Measurements from ENCODE around the gene MGRN1.

Gene MGRN1

DNA sequence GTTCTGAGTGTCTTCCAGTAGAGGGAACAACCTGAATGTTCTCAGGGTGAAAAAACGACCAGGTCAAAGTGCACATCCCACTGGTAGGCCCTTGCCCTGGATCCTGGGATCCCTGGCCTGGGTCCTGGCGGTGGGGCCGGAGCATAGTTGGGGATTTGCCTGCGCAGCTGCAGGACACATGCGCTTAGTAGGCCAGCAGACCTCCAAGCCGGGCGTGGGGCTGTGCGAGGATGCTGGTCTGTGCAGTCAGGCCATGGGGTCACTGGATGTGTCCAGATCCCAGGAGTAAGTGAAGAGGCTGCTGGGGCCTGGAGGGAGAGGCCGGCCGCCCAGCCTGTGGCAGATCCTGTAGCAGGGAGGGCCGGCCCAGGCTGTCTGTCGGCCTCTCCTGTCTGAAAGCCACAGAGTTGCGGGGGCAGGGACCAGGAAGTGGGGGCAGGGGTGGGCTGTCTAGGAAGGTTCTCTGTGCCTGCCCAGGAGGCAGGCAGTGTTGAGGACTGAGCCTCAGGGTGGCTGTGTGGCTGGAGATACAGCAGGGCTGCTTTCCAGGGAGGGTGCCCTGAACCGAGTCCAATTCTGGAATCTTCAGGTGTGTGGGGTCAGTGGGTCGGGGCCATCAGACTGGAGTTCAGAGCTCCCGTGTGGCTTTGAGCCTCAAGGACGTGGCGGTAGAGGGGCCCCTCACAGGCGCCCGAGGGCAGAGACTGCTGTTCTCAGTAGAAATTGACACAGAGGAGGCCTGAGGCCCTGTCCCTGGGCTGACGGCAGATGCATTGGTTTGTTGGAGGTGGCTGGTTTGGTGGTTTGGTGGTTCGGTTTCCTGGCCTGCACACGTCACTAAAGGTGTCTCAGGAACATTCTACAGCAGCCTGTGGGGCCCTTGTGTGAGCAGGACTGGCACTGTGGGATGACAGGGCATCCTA lies 51.5 kb downstream of the MGRN1 start:
- TF ChIP-seq FOXP2 (optimal IDR thresholded peaks at IDR 0.05; ENCODE audit: borderline replicate concordance, extremely low read depth, extremely low read length, insufficient read depth) (no peak), TAF1 (IDR thresholded peaks at IDR 0.05; ENCODE audit: borderline replicate concordance, insufficient read depth, low read length) (no peak), POLR2AphosphoS5 (IDR thresholded peaks at IDR 0.05; ENCODE audit: low read depth, low read length) (no peak), SIN3A (IDR thresholded peaks at IDR 0.05; ENCODE audit: borderline replicate concordance, insufficient read depth, low read length) (no peak)
- TF ChIP-seq, protein P1, sequence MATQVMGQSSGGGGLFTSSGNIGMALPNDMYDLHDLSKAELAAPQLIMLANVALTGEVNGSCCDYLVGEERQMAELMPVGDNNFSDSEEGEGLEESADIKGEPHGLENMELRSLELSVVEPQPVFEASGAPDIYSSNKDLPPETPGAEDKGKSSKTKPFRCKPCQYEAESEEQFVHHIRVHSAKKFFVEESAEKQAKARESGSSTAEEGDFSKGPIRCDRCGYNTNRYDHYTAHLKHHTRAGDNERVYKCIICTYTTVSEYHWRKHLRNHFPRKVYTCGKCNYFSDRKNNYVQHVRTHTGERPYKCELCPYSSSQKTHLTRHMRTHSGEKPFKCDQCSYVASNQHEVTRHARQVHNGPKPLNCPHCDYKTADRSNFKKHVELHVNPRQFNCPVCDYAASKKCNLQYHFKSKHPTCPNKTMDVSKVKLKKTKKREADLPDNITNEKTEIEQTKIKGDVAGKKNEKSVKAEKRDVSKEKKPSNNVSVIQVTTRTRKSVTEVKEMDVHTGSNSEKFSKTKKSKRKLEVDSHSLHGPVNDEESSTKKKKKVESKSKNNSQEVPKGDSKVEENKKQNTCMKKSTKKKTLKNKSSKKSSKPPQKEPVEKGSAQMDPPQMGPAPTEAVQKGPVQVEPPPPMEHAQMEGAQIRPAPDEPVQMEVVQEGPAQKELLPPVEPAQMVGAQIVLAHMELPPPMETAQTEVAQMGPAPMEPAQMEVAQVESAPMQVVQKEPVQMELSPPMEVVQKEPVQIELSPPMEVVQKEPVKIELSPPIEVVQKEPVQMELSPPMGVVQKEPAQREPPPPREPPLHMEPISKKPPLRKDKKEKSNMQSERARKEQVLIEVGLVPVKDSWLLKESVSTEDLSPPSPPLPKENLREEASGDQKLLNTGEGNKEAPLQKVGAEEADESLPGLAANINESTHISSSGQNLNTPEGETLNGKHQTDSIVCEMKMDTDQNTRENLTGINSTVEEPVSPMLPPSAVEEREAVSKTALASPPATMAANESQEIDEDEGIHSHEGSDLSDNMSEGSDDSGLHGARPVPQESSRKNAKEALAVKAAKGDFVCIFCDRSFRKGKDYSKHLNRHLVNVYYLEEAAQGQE (IDR thresholded peaks at IDR 0.05; ENCODE audit: insufficient read depth in 1 of 2, low read depth in 2 of 2, low read length in 2 of 2): no peak

DNA sequence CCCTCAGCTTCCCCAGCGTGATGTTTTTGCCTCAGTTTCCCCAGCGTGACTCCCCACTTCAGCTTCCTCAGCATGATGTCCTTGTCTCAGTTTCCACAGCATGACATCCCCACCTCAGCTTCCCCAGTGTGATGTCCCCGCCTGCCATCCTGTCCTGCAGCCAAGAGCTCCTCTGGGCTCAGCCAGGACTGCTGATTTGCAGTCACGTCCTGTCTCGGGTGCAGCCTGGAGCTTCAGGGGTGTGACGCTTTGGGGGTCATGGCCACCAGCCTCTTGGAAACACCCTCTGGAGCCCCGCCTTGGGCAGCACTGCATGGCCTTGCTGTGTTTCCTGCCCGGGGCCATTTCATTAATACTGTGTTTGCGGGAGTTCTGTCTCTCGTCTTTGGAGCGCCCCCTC lies 52.2 kb downstream of the MGRN1 start:
- no peak for TF ChIP-seq SIN3A (IDR thresholded peaks at IDR 0.05; ENCODE audit: borderline replicate concordance, insufficient read depth, low read length)
- TF ChIP-seq POLR2AphosphoS5 (IDR thresholded peaks at IDR 0.05; ENCODE audit: low read depth, low read length): no peak
- no peak for TF ChIP-seq FOXP2 (optimal IDR thresholded peaks at IDR 0.05; ENCODE audit: borderline replicate concordance, extremely low read depth, extremely low read length, insufficient read depth)
- TF ChIP-seq, protein P1 (IDR thresholded peaks at IDR 0.05; ENCODE audit: insufficient read depth in 1 of 2, low read depth in 2 of 2, low read length in 2 of 2): no peak
- no peak for TF ChIP-seq TAF1 (IDR thresholded peaks at IDR 0.05; ENCODE audit: borderline replicate concordance, insufficient read depth, low read length)

DNA sequence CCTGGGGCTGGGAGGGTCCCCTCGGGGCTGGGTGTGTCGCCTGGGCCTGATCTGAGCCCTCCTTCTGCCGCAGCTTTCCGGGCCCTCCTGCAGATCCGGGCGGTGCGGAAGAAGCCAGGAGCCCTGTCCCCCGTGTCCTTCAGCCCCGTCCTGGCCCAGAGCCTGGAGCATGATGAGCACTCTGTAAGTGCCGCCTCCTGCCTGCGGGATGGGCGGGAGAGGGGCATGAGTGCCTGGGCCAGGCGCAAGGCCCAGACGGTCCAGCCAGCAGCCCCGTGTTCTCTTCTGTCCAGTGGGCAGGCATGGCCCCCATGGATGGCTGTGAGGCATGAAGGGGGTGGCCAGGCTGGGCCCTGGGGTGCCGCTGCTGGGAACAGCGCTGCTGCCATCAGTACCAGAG lies 52.8 kb downstream of the MGRN1 start:
- TF ChIP-seq TAF1 (IDR thresholded peaks at IDR 0.05; ENCODE audit: borderline replicate concordance, insufficient read depth, low read length) (no peak), FOXP2 (optimal IDR thresholded peaks at IDR 0.05; ENCODE audit: borderline replicate concordance, extremely low read depth, extremely low read length, insufficient read depth) (no peak), POLR2AphosphoS5 (IDR thresholded peaks at IDR 0.05; ENCODE audit: low read depth, low read length) (no peak), SIN3A (IDR thresholded peaks at IDR 0.05; ENCODE audit: borderline replicate concordance, insufficient read depth, low read length) (no peak)
- TF ChIP-seq, protein P1 (IDR thresholded peaks at IDR 0.05; ENCODE audit: insufficient read depth in 1 of 2, low read depth in 2 of 2, low read length in 2 of 2): no peak

DNA sequence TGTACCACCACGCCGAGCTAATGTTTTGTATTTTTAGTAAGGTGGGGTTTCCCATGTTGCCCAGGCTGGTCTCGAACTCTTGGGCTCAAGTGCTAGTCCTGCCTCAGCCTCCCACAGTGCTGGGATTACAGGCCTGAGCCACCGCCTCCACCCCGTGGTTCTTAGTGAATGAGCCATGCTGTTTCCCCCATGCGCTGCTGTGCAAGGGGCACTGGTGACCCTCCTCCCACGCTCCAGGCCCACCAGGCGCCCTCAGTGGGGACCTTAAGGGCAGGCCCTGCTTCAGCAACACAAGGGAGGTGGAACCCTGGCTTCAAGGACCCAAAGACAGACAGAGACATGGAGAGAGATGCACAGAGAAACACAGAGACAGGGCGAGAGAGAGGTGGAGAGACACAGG lies 53.4 kb downstream of the MGRN1 start:
- TF ChIP-seq FOXP2 (optimal IDR thresholded peaks at IDR 0.05; ENCODE audit: borderline replicate concordance, extremely low read depth, extremely low read length, insufficient read depth): no peak
- TF ChIP-seq POLR2AphosphoS5 (IDR thresholded peaks at IDR 0.05; ENCODE audit: low read depth, low read length): no peak
- no peak for TF ChIP-seq SIN3A (IDR thresholded peaks at IDR 0.05; ENCODE audit: borderline replicate concordance, insufficient read depth, low read length)
- TF ChIP-seq TAF1 (IDR thresholded peaks at IDR 0.05; ENCODE audit: borderline replicate concordance, insufficient read depth, low read length): no peak
- TF ChIP-seq, protein P1 (IDR thresholded peaks at IDR 0.05; ENCODE audit: insufficient read depth in 1 of 2, low read depth in 2 of 2, low read length in 2 of 2): no peak
